ENCODE data around the gene ERO1B.

The ERO1B gene

GRCh38 chr1:236284291-236284721 lies 2.5 kb upstream of the ERO1B start:
- Histone ChIP-seq H3K9ac (ENCODE audit: low read depth, low read length, poor library complexity, severe bottlenecking) (peak overlapping the region; percentile 70), H4K20me1 (ENCODE audit: insufficient read depth, low read length, poor library complexity, severe bottlenecking) (peaks cover 17% of the 10 kb centered on the region), H3K4me3 (ENCODE audit: low read length, poor library complexity, severe bottlenecking) (peak overlapping the region; percentile 71), H3K27me3 (ENCODE audit: insufficient read depth, low read length, poor library complexity, severe bottlenecking) (no peaks in the 10 kb centered on the region), H3K9me3 (ENCODE audit: insufficient read depth, low read depth, low read length) (no peaks in the 10 kb centered on the region), H3K4me2 (ENCODE audit: low read depth, low read length, poor library complexity, severe bottlenecking) (peak overlapping the region; percentile 92), H2AFZ (ENCODE audit: low read length) (peak overlapping the region; percentile 78), H3F3A (ENCODE audit: low read depth) (peaks cover 3% of the 10 kb centered on the region), H3K9me2 (replicated peaks; ENCODE audit: low read depth, low read length) (no peaks in the 10 kb centered on the region), H3K79me2 (ENCODE audit: insufficient read depth, low read length) (peaks cover 23% of the 10 kb centered on the region), H3K36me3 (ENCODE audit: insufficient read depth, low read length) (no peaks in the 10 kb centered on the region), H3K4me1 (ENCODE audit: insufficient read depth, low read length, poor library complexity, severe bottlenecking) (peaks cover 44% of the 10 kb centered on the region)
- TF ChIP-seq EZH2phosphoT487 (IDR thresholded peaks at IDR 0.05; ENCODE audit: borderline replicate concordance) (no peak), CTCF (conservative IDR thresholded peaks at IDR 0.05; ENCODE audit: low read length) (no peak)

GRCh38 chr1:236282719-236283118 lies 961 bp upstream of the ERO1B start:
- Histone ChIP-seq H4K20me1 (ENCODE audit: insufficient read depth, low read length, poor library complexity, severe bottlenecking) (peaks cover 21% of the 10 kb centered on the region), H3K36me3 (ENCODE audit: insufficient read depth, low read length) (no peaks in the 10 kb centered on the region), H3K9me3 (ENCODE audit: insufficient read depth, low read depth, low read length) (no peaks in the 10 kb centered on the region), H3K4me3 (ENCODE audit: low read length, poor library complexity, severe bottlenecking) (peak overlapping the region; percentile 95), H3K79me2 (ENCODE audit: insufficient read depth, low read length) (peaks cover 30% of the 10 kb centered on the region), H3K4me2 (ENCODE audit: low read depth, low read length, poor library complexity, severe bottlenecking) (peak overlapping the region; percentile 91), H3K9me2 (replicated peaks; ENCODE audit: low read depth, low read length) (no peaks in the 10 kb centered on the region), H3F3A (ENCODE audit: low read depth) (peaks cover 3% of the 10 kb centered on the region), H3K4me1 (ENCODE audit: insufficient read depth, low read length, poor library complexity, severe bottlenecking) (peaks cover 47% of the 10 kb centered on the region), H2AFZ (ENCODE audit: low read length) (peak overlapping the region; percentile 94), H3K27me3 (ENCODE audit: insufficient read depth, low read length, poor library complexity, severe bottlenecking) (no peaks in the 10 kb centered on the region), H3K9ac (ENCODE audit: low read depth, low read length, poor library complexity, severe bottlenecking) (peak overlapping the region; percentile 74)
- TF ChIP-seq EZH2phosphoT487 (IDR thresholded peaks at IDR 0.05; ENCODE audit: borderline replicate concordance) (no peak), CTCF (conservative IDR thresholded peaks at IDR 0.05; ENCODE audit: low read length) (no peak)

- peak overlapping the region; percentile 94 for H2AFZ ChIP-seq (ENCODE audit: low read length)
- peak overlapping the region; percentile 91 for H3K4me2 ChIP-seq (ENCODE audit: low read depth, low read length, poor library complexity, severe bottlenecking)
- peaks cover 33% of the 10 kb centered on the region for H3K79me2 ChIP-seq (ENCODE audit: insufficient read depth, low read length)
- peak overlapping the region; percentile 95 for H3K4me3 ChIP-seq (ENCODE audit: low read length, poor library complexity, severe bottlenecking)
- H3K9me3 ChIP-seq (ENCODE audit: insufficient read depth, low read depth, low read length): no peaks in the 10 kb centered on the region
- H3K9me2 ChIP-seq (replicated peaks; ENCODE audit: low read depth, low read length): no peaks in the 10 kb centered on the region
- peaks cover 3% of the 10 kb centered on the region for H3F3A ChIP-seq (ENCODE audit: low read depth)
- peak overlapping the region; percentile 74 for H3K9ac ChIP-seq (ENCODE audit: low read depth, low read length, poor library complexity, severe bottlenecking)
- TF ChIP-seq EZH2phosphoT487 (IDR thresholded peaks at IDR 0.05; ENCODE audit: borderline replicate concordance) (no peak), CTCF (conservative IDR thresholded peaks at IDR 0.05; ENCODE audit: low read length) (no peak)
- H4K20me1 ChIP-seq (ENCODE audit: insufficient read depth, low read length, poor library complexity, severe bottlenecking): peaks cover 21% of the 10 kb centered on the region
- H3K36me3 ChIP-seq (ENCODE audit: insufficient read depth, low read length): no peaks in the 10 kb centered on the region
- H3K27me3 ChIP-seq (ENCODE audit: insufficient read depth, low read length, poor library complexity, severe bottlenecking): no peaks in the 10 kb centered on the region
- H3K4me1 ChIP-seq (ENCODE audit: insufficient read depth, low read length, poor library complexity, severe bottlenecking): peaks cover 47% of the 10 kb centered on the region
Observed at GRCh38 chr1:236282425-236282716, 613 bp upstream of the ERO1B start.

All from Loucy (cell line).